Upper lobe of left lung (tissue), 4 donors: ENCODE data around the gene SFMBT2.

Experiments
- CTCF ChIP-seq, 6 experiments: fragments of 450-650 bp in 4 of 6; fragments of 200-600 bp in 2 of 6; sonication (generic) in 2 of 6; IDR thresholded peaks; one replicate each; pipeline ENCODE4 v1.5.1; 2016 to 2019; ENCODE audit warnings: antibody characterized with exemption in 6 of 6
- POLR2A ChIP-seq, 4 donors: fragments of 450-650 bp; IDR thresholded peaks; one replicate each; pipeline ENCODE4 v1.5.1; 2016 to 2017; ENCODE audit warnings: antibody characterized with exemption in 4 of 4, mild to moderate bottlenecking in 2 of 4
- POLR2AphosphoS5 ChIP-seq, 2 donors: sonication (generic); formaldehyde crosslinking; IDR thresholded peaks; one replicate each; pipeline ENCODE4 v1.5.1; 2017; ENCODE audit warnings: antibody characterized with exemption in 2 of 2

- no peak for TF ChIP-seq CTCF (IDR thresholded peaks at IDR 0.05)
- no peak for TF ChIP-seq POLR2AphosphoS5 (IDR thresholded peaks at IDR 0.05)
- TF ChIP-seq POLR2A (IDR thresholded peaks at IDR 0.05) = no peak
Measured at GRCh38 chr10:7168414-7168813, 242.4 kb downstream of the SFMBT2 start.
